ENCODE measurements around the gene MRFAP1L1.

DNA sequence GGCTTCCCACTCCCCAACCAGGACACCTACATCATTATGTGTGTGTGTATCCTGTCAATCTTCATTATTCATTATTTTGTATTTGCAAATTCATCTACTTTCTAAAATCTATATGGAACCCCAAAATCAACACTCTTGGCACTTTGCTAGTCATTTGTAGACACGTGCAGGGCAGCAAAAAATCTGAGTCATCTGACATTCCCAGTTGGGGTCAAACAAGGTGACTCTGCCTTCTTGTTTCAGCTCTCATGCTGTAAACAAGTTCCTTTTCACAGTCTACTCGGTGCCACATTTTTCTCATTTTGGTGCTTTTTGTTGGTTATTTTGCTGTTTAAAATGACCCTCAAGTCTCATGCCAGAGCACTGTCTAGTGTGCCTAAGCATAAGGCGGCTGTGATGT lies 5.9 kb downstream of the MRFAP1L1 start:
- TF ChIP-seq, protein P1, sequence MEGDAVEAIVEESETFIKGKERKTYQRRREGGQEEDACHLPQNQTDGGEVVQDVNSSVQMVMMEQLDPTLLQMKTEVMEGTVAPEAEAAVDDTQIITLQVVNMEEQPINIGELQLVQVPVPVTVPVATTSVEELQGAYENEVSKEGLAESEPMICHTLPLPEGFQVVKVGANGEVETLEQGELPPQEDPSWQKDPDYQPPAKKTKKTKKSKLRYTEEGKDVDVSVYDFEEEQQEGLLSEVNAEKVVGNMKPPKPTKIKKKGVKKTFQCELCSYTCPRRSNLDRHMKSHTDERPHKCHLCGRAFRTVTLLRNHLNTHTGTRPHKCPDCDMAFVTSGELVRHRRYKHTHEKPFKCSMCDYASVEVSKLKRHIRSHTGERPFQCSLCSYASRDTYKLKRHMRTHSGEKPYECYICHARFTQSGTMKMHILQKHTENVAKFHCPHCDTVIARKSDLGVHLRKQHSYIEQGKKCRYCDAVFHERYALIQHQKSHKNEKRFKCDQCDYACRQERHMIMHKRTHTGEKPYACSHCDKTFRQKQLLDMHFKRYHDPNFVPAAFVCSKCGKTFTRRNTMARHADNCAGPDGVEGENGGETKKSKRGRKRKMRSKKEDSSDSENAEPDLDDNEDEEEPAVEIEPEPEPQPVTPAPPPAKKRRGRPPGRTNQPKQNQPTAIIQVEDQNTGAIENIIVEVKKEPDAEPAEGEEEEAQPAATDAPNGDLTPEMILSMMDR (IDR thresholded peaks at IDR 0.05), result no peak
- TF ChIP-seq POLR2A (IDR thresholded peaks at IDR 0.05), result no peak
- TF ChIP-seq POLR2AphosphoS5 (IDR thresholded peaks at IDR 0.05), result no peak
